IMR-90 (cell line): ENCODE measurements around the gene CENPP. TPM values are rescaled to one million over a fixed set of nuclear protein-coding genes. Genes with fewer than 3 reads are reported as not detected.

ENCODE experiments used
- ATAC-seq: fragments of 200-7000 bp; cut with Tn5 transposase; 2 replicates; pipeline ENCODE4 v1.9.1; 2020; ENCODE audit warnings: low read depth, mild to moderate bottlenecking, moderate library complexity
- BruUV-seq: library from RNA; stranded (reverse); fragments of 400-500 nt; replicated peaks from 2 replicates; lab custom pipeline; 2021; lab: Mats Ljungman, UMichigan
- CTCF ChIA-PET: fragments of 300-600 bp; formaldehyde crosslinking; extraction: SDS; loops from one replicate; lab custom pipeline; 2021; ENCODE audit warnings: antibody characterized with exemption; lab: Yijun Ruan, JAX
- POLR2A ChIA-PET: fragments of 300-600 bp; sonication (Branson Sonifier 250); formaldehyde crosslinking; loops from one replicate; lab custom pipeline; 2022; ENCODE audit warnings: antibody characterized with exemption; ENCODE audit not compliant: unreplicated experiment; lab: Charles Lee
- DNase-seq: peaks from one replicate; pipeline ENCODE4 v3.0.0; 2013
- H2AFZ ChIP-seq: replicated peaks from 2 replicates; pipeline ENCODE3; 2013; ENCODE audit warnings: low read length, mild to moderate bottlenecking; ENCODE audit not compliant: poor library complexity
- H2AK5ac ChIP-seq: 2 replicates; pipeline ENCODE4 v1.6.1; 2013; ENCODE audit warnings: low read depth, low read length, inconsistent platforms
- H2AK9ac ChIP-seq: replicated peaks from 2 replicates; pipeline ENCODE3; 2013; ENCODE audit warnings: mild to moderate bottlenecking, low read depth, low read length, moderate library complexity; ENCODE audit not compliant: poor library complexity
- H2BK120ac ChIP-seq: 2 replicates; pipeline ENCODE4 v1.6.1; 2013; ENCODE audit warnings: low read depth, low read length, inconsistent platforms
- H2BK15ac ChIP-seq: 3 replicates; pipeline ENCODE4 v1.6.1; 2013; ENCODE audit warnings: low read depth, low read length, inconsistent platforms
- H2BK20ac ChIP-seq: 2 replicates; pipeline ENCODE4 v1.6.1; 2013; ENCODE audit warnings: low read depth, mild to moderate bottlenecking, inconsistent platforms, low read length, moderate library complexity
- H2BK5ac ChIP-seq: 2 replicates; pipeline ENCODE4 v1.6.1; 2013; ENCODE audit warnings: mild to moderate bottlenecking, low read depth, low read length, inconsistent platforms; ENCODE audit not compliant: poor library complexity, severe bottlenecking
- H3K14ac ChIP-seq: replicated peaks from 2 replicates; pipeline ENCODE4 v1.6.1; 2013; ENCODE audit warnings: low read depth, low read length, inconsistent platforms
- H3K18ac ChIP-seq: 2 replicates; pipeline ENCODE4 v1.6.1; 2013; ENCODE audit warnings: low read depth, low read length, control low read depth
- H3K23ac ChIP-seq: 2 replicates; pipeline ENCODE4 v1.6.1; 2013; ENCODE audit warnings: low read depth, low read length, inconsistent platforms
- H3K27ac ChIP-seq: 2 replicates; pipeline ENCODE4 v1.5.1; 2013; ENCODE audit warnings: mild to moderate bottlenecking, control low read depth, low read length; ENCODE audit not compliant: insufficient read depth
- H3K27me3 ChIP-seq: 2 replicates; pipeline ENCODE4 v1.6.1; 2013; ENCODE audit warnings: low read length; ENCODE audit not compliant: control insufficient read depth, insufficient read depth
- H3K36me3 ChIP-seq: 2 replicates; pipeline ENCODE4 v1.6.1; 2013; ENCODE audit warnings: low read length, mixed read lengths; ENCODE audit not compliant: control insufficient read depth, insufficient read depth
- H3K4ac ChIP-seq: 2 replicates; pipeline ENCODE4 v1.6.1; 2013; ENCODE audit warnings: low read depth, low read length, inconsistent platforms
- H3K4me1 ChIP-seq: 2 replicates; pipeline ENCODE4 v1.6.1; 2013; ENCODE audit warnings: low read length, mixed read lengths; ENCODE audit not compliant: control insufficient read depth, insufficient read depth
- H3K4me2 ChIP-seq: 2 replicates; pipeline ENCODE4 v1.6.1; 2013; ENCODE audit warnings: low read depth, mild to moderate bottlenecking, control low read depth, low read length, moderate library complexity
- H3K4me3 ChIP-seq: 2 replicates; pipeline ENCODE4 v1.5.1; 2013; ENCODE audit warnings: low read depth, mild to moderate bottlenecking, control low read depth, low read length, moderate library complexity; ENCODE audit not compliant: insufficient read depth
- H3K56ac ChIP-seq: 2 replicates; pipeline ENCODE4 v1.6.1; 2013; ENCODE audit warnings: low read length, inconsistent platforms; ENCODE audit not compliant: insufficient read depth; ENCODE audit errors: extremely low read depth
- H3K79me1 ChIP-seq, 2 experiments: 2 replicates each; pipeline ENCODE4 v1.6.1; 2013; ENCODE audit warnings: low read length in 2 of 2, inconsistent platforms in 1 of 2, low read depth in 1 of 2
- H3K9ac ChIP-seq: 2 replicates; pipeline ENCODE4 v1.6.1; 2013; ENCODE audit warnings: low read depth, low read length, control low read depth
- H3K9me1 ChIP-seq: 2 replicates; pipeline ENCODE4 v1.6.1; 2013; ENCODE audit warnings: low read length, inconsistent platforms; ENCODE audit not compliant: insufficient read depth
- H3K9me3 ChIP-seq: 2 replicates; pipeline ENCODE4 v1.6.1; 2013; ENCODE audit warnings: low read length; ENCODE audit not compliant: control insufficient read depth, insufficient read depth
- H4K20me1 ChIP-seq: 2 replicates; pipeline ENCODE4 v1.6.1; 2013; ENCODE audit warnings: low read length, inconsistent platforms; ENCODE audit not compliant: insufficient read depth
- H4K5ac ChIP-seq: 2 replicates; pipeline ENCODE4 v1.6.1; 2013; ENCODE audit warnings: mild to moderate bottlenecking, low read depth, low read length, control low read depth
- H4K8ac ChIP-seq, 2 experiments: 2 replicates each; pipeline ENCODE4 v1.6.1; 2013; ENCODE audit warnings: low read depth in 2 of 2, low read length in 2 of 2, control low read depth in 1 of 2, inconsistent platforms in 1 of 2
- H4K91ac ChIP-seq: 2 replicates; pipeline ENCODE4 v1.6.1; 2013; ENCODE audit warnings: low read depth, low read length, inconsistent platforms; ENCODE audit not compliant: insufficient read depth
- BHLHE40 ChIP-seq: fragments of 150-350 bp; IDR thresholded peaks from 2 replicates; pipeline ENCODE4 v1.6.1; 2016; ENCODE audit warnings: mild to moderate bottlenecking, low read depth, low read length
- CHD1 ChIP-seq: IDR thresholded peaks from 2 replicates; pipeline ENCODE4 v1.6.1; 2012; ENCODE audit warnings: low read depth, low read length, improper control_type of control experiment
- FOS ChIP-seq: fragments of 150-350 bp; IDR thresholded peaks from 2 replicates; pipeline ENCODE4 v1.6.1; 2016; ENCODE audit warnings: low read depth, low read length
- MAFK ChIP-seq: IDR thresholded peaks from 2 replicates; pipeline ENCODE4 v1.6.1; 2012; ENCODE audit warnings: low read depth, low read length, improper control_type of control experiment
- MAZ ChIP-seq: IDR thresholded peaks from 2 replicates; pipeline ENCODE4 v1.6.1; 2012; ENCODE audit warnings: low read depth, mild to moderate bottlenecking, low read length, improper control_type of control experiment, moderate library complexity, borderline replicate concordance
- MXI1 ChIP-seq: IDR thresholded peaks from 2 replicates; pipeline ENCODE4 v1.6.1; 2012; ENCODE audit warnings: low read depth, mild to moderate bottlenecking, low read length, moderate library complexity, borderline replicate concordance
- NFE2L2 ChIP-seq: fragments of 150-350 bp; IDR thresholded peaks from 2 replicates; pipeline ENCODE4 v1.6.1; 2016; ENCODE audit warnings: low read depth, mild to moderate bottlenecking, low read length
- POLR2A ChIP-seq: IDR thresholded peaks from 2 replicates; pipeline ENCODE4 v1.6.1; 2012; ENCODE audit warnings: mild to moderate bottlenecking, low read depth, low read length
- RAD21 ChIP-seq: IDR thresholded peaks from 2 replicates; pipeline ENCODE4 v1.6.1; 2012; ENCODE audit warnings: low read length, improper control_type of control experiment
- RFX5 ChIP-seq: IDR thresholded peaks from 2 replicates; pipeline ENCODE4 v1.8.0; 2012; ENCODE audit warnings: low read depth, mild to moderate bottlenecking, low read length, moderate library complexity
- SMC3 ChIP-seq: fragments of 150-350 bp; IDR thresholded peaks from 2 replicates; pipeline ENCODE4 v1.6.1; 2016; ENCODE audit warnings: low read depth, mild to moderate bottlenecking, antibody characterized with exemption, low read length, moderate library complexity
- WGBS, 2 experiments: methylation state at CpG; one replicate each; pipeline versions ENCODE4 v1.1.5 to v1.1.7; 2013; ENCODE audit warnings: missing lambda C conversion rate in 2 of 2; ENCODE audit not compliant: insufficient read length in 1 of 2; ENCODE audit errors: extremely low coverage in 2 of 2; 5-methylcytosine and 5-hydroxymethylcytosine counted together
- dilution Hi-C: fragments of 300-500 bp; cut with HindIII; formaldehyde crosslinking; loops from one replicate; pipeline ENCODE4 v1.14.3; 2018; ENCODE audit warnings: low sequenced_read_pairs; ENCODE audit not compliant: unreplicated experiment
- in situ Hi-C: fragments of 300-500 bp; cut with MboI; formaldehyde crosslinking; loops from 3 replicates; pipeline ENCODE4 v1.14.3; 2019; ENCODE audit warnings: low sequenced_read_pairs, inconsistent platforms, mixed read lengths
- intact Hi-C: fragments of 100-400 bp; cut with micrococcal nuclease; formaldehyde crosslinking; loops from 2 replicates; pipeline ENCODE4 v1.10.0; 2022
- polyA plus RNA-seq, 3 experiments: library from polyadenylated mRNA; depleted of rRNA; stranded (reverse); fragments of >200 nt; gene quantifications; 2 replicates each; pipeline ENCODE4 v1.2.3, GENCODE V29; 2012; ENCODE audit warnings: low replicate concordance in 1 of 3
- total RNA-seq: library from RNA; depleted of rRNA; stranded (reverse); fragments of >200 nt; gene quantifications from 2 replicates; pipeline ENCODE4 v1.2.3, GENCODE V29; 2012
- TF ChIP-seq, protein P1 (sequence below): fragments of 150-350 bp; IDR thresholded peaks from 2 replicates; pipeline ENCODE4 v1.6.1; 2016; ENCODE audit warnings: low read depth, mild to moderate bottlenecking, low read length, moderate library complexity, borderline replicate concordance
- TF ChIP-seq, protein P2 (sequence below): conservative IDR thresholded peaks from 2 replicates; pipeline ENCODE4 v1.5.1; 2012; ENCODE audit warnings: mild to moderate bottlenecking, low read depth, low read length, improper control_type of control experiment

The CENPP gene
- total and polyA plus RNA-seq, 2 of the 4 experiments (the other 2 are of a cell fraction) = 1.4 to 2.0 TPM

DNA sequence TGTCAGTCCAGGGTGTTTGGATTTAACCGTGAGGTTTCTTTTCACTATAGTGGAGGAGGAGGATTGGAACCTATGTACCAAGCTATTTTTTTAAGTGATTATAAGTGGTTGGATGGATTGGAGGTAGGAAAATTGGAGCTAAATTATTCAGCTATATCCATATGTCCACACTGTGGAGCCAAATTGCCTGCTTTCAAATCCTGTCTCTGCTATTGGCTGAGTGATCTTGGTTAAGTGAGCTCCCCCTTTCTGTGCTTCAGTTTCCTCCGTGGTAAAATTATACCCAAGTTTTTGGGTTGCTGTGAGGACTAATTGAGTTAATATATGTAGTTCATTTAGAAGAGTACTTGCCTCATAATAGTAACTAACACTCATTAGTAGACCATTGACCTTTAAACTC lies 2.5 kb downstream of the CENPP start:
- Histone ChIP-seq H3K36me3 (no peaks in the 10 kb centered on the region), H4K8ac (no peak overlapping the region), H3K23ac (no peak overlapping the region), H2BK5ac (no peak overlapping the region), H3K18ac (no peak overlapping the region), H3K14ac (no peak overlapping the region), H4K5ac (no peak overlapping the region), H2BK15ac (no peak overlapping the region), H3K56ac (no peak overlapping the region), H4K91ac (no peak overlapping the region), H4K20me1 (no peaks in the 10 kb centered on the region), H2AK5ac (no peak overlapping the region), H2BK20ac (no peak overlapping the region), H3K4me1 (no peaks in the 10 kb centered on the region; the same call in 1 of the 2 replicates), H2AK9ac (no peak overlapping the region), H3K4ac (no peak overlapping the region), H2AFZ (no peak overlapping the region), H3K9me1 (no peaks in the 10 kb centered on the region), H3K9ac (no peak overlapping the region), H3K9me3 (no peaks in the 10 kb centered on the region), H3K27ac (no peak overlapping the region), H3K4me2 (no peak overlapping the region), H3K4me3 (no peak overlapping the region), H3K79me1 (peaks cover 16 to 34% of the 10 kb centered on the region in 2 experiments), H2BK120ac (no peak overlapping the region), H3K27me3 (no peaks in the 10 kb centered on the region)
- POLR2A ChIA-PET = no interaction called here
- no TSS peak for BruUV-seq
- intact Hi-C loops (loop anchor here (1.0 kb wide), 3 partner anchors 111 to 463 kb away; no protein-coding TSS in a partner anchor), in situ Hi-C loops (loop anchor here (5.0 to 25.0 kb wide), 2 partner anchors 309 to 459 kb away; no protein-coding TSS in a partner anchor), dilution Hi-C loops (no loop called here)
- CTCF ChIA-PET = interaction anchor here (0.6 to 1.6 kb wide), 6 partner anchors 14 to 306 kb away, joined by 3 to 10 read pairs (median 3); no protein-coding TSS in a partner anchor
- no CpG with 5 or more reads among the region's 2 CpGs for WGBS, 2 experiments
- peak; percentile 38 for ATAC-seq
- peak; percentile 78 for DNase-seq
- peak; percentile 69 for TF ChIP-seq RAD21
- TF ChIP-seq, protein P1, sequence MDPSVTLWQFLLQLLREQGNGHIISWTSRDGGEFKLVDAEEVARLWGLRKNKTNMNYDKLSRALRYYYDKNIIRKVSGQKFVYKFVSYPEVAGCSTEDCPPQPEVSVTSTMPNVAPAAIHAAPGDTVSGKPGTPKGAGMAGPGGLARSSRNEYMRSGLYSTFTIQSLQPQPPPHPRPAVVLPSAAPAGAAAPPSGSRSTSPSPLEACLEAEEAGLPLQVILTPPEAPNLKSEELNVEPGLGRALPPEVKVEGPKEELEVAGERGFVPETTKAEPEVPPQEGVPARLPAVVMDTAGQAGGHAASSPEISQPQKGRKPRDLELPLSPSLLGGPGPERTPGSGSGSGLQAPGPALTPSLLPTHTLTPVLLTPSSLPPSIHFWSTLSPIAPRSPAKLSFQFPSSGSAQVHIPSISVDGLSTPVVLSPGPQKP = no peak
- no peak for TF ChIP-seq NFE2L2
- no peak for TF ChIP-seq FOS
- TF ChIP-seq BHLHE40 = no peak
- TF ChIP-seq POLR2A = no peak
- TF ChIP-seq MXI1 = no peak
- TF ChIP-seq CHD1 = no peak
- no peak for TF ChIP-seq RFX5
- TF ChIP-seq MAFK = no peak
- TF ChIP-seq, protein P2, sequence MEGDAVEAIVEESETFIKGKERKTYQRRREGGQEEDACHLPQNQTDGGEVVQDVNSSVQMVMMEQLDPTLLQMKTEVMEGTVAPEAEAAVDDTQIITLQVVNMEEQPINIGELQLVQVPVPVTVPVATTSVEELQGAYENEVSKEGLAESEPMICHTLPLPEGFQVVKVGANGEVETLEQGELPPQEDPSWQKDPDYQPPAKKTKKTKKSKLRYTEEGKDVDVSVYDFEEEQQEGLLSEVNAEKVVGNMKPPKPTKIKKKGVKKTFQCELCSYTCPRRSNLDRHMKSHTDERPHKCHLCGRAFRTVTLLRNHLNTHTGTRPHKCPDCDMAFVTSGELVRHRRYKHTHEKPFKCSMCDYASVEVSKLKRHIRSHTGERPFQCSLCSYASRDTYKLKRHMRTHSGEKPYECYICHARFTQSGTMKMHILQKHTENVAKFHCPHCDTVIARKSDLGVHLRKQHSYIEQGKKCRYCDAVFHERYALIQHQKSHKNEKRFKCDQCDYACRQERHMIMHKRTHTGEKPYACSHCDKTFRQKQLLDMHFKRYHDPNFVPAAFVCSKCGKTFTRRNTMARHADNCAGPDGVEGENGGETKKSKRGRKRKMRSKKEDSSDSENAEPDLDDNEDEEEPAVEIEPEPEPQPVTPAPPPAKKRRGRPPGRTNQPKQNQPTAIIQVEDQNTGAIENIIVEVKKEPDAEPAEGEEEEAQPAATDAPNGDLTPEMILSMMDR = peak; percentile 62
- TF ChIP-seq SMC3 = peak; percentile 70
- TF ChIP-seq MAZ = no peak
